Smooth muscle cell (in vitro differentiated cells): ENCODE results near the gene CDC37L1. TPM values are rescaled to one million over a fixed set of nuclear protein-coding genes. Genes with fewer than 3 reads are reported as not detected.

ENCODE experiments used
- DNase-seq: peaks from one replicate; lab custom pipeline; 2025; ENCODE audit not compliant: unreplicated experiment; lab: John Stamatoyannopoulos, UW
- H2AFZ ChIP-seq: fragments of 200-600 bp; sonication (generic); 2 replicates; pipeline ENCODE4 v1.6.0; 2016; ENCODE audit warnings: antibody characterized with exemption, low read depth, mild to moderate bottlenecking
- H3F3A ChIP-seq: fragments of 200-600 bp; sonication (generic); 2 replicates; pipeline ENCODE4 v1.6.0; 2017; ENCODE audit warnings: antibody characterized with exemption, low read depth
- H3K27ac ChIP-seq: fragments of 200-600 bp; sonication (generic); 2 replicates; pipeline ENCODE4 v1.5.1; 2016; ENCODE audit warnings: low read depth, mild to moderate bottlenecking
- H3K27me3 ChIP-seq: fragments of 200-600 bp; sonication (generic); 2 replicates; pipeline ENCODE4 v1.6.1; 2016; ENCODE audit warnings: low read depth, mild to moderate bottlenecking
- H3K36me3 ChIP-seq: fragments of 200-600 bp; sonication (generic); 2 replicates; pipeline ENCODE4 v1.5.1; 2016; ENCODE audit warnings: low read depth
- H3K4me1 ChIP-seq: fragments of 200-600 bp; sonication (generic); 2 replicates; pipeline ENCODE4 v1.5.1; 2016; ENCODE audit warnings: low read depth
- H3K4me2 ChIP-seq: fragments of 200-600 bp; sonication (generic); 2 replicates; pipeline ENCODE4 v1.6.0; 2016; ENCODE audit warnings: mild to moderate bottlenecking
- H3K4me3 ChIP-seq: fragments of 200-600 bp; sonication (generic); 2 replicates; pipeline ENCODE4 v1.5.1; 2016; ENCODE audit warnings: mild to moderate bottlenecking
- H3K79me2 ChIP-seq: fragments of 200-600 bp; sonication (generic); 2 replicates; pipeline ENCODE4 v1.6.0; 2016; ENCODE audit warnings: low read depth, mild to moderate bottlenecking
- H3K9ac ChIP-seq: fragments of 200-600 bp; sonication (generic); 2 replicates; pipeline ENCODE4 v1.6.0; 2016; ENCODE audit warnings: low read depth
- H3K9me3 ChIP-seq: fragments of 200-600 bp; sonication (generic); replicated peaks from 2 replicates; pipeline ENCODE4 v1.5.1; 2016; ENCODE audit warnings: low read depth
- H4K20me1 ChIP-seq: fragments of 200-600 bp; sonication (generic); 2 replicates; pipeline ENCODE4 v1.6.0; 2016; ENCODE audit warnings: low read depth
- CTCF ChIP-seq: fragments of 200-600 bp; sonication (generic); IDR thresholded peaks from 2 replicates; pipeline ENCODE4 v1.5.1; 2017; ENCODE audit warnings: borderline replicate concordance, mild to moderate bottlenecking, antibody characterized with exemption; ENCODE audit not compliant: insufficient read depth, poor library complexity, severe bottlenecking
- WGBS: methylation state at CpG from one replicate; pipeline ENCODE4 v1.1.7; 2016; ENCODE audit warnings: low lambda C conversion rate; 5-methylcytosine and 5-hydroxymethylcytosine counted together
- polyA plus RNA-seq: library from polyadenylated mRNA; unstranded; fragments of >200 nt; fragmentation: Nextera tagmentation; extraction: Ambion mirVana; gene quantifications from 2 replicates; pipeline ENCODE4 v1.2.1, GENCODE V29; 2016
- total RNA-seq: library from RNA; depleted of rRNA; stranded (reverse); fragments of >200 nt; gene quantifications from 2 replicates; pipeline ENCODE4 v1.2.3, GENCODE V29; 2014

The CDC37L1 gene
- total and polyA plus RNA-seq, 2 experiments from 2014 or later: 16.0 to 19.2 TPM

DNA sequence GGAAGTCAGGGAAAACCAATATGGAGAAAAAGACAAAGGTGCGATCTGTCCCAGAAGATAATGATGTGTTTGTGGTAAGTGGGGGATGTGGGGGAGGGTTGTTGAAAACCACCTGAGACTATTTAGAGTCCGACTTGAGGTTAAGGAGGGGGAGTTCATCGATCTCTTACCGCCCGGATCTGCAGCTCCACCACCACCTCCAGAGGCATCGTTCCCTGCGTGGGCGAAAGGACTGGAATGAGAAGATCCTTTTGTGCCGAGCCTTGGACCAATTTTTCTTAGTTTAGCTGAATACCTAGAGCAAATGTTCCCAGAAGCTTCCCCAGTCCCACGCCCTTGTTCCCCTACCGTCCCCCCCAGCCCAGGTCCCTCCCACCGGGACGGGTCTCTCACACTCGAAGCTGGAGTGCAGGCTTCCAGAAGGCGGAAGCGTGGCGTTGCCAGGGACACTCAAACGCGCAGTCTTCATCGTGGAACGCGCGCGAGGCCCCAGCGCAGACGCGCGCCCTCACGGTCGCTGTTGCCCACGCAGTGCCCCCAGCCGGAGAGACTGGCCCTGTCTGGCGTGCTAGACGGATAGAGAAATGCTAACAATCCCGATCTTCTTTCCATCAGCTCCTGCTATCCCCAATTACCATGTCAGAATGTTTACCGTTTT lies 13.2 kb upstream of the CDC37L1 start, which contains the start of gene SPATA6L:
TSS of gene SPATA6L (minus strand) at position 439 of the 658 bp plus-strand sequence. CDS start at position 209, 230 bp downstream.
- 5% methylated on average over 36 of the region's 36 CpGs for WGBS

GRCh38 chr9:4667681-4668080 lies 11.7 kb upstream of the CDC37L1 start:
- Histone ChIP-seq H3K27ac (no peak overlapping the region), H3K9me3 (no peaks in the 10 kb centered on the region), H3K79me2 (no peaks in the 10 kb centered on the region), H3K4me2 (no peak overlapping the region), H3K4me1 (peaks cover 8% of the 10 kb centered on the region), H2AFZ (no peak overlapping the region), H4K20me1 (no peaks in the 10 kb centered on the region), H3K27me3 (peaks cover 6% of the 10 kb centered on the region), H3K4me3 (no peak overlapping the region), H3K9ac (no peak overlapping the region), H3K36me3 (no peaks in the 10 kb centered on the region), H3F3A (peaks cover 17% of the 10 kb centered on the region)
- DNase-seq: no peak
- WGBS: 100% methylated on average over 1 of the region's 1 CpG
- no peak for TF ChIP-seq CTCF

More for the DNA sequence above, 13.2 kb upstream of the CDC37L1 start, which contains the start of gene SPATA6L:
- peak within 1 kb of the TSS; percentile 58 for H3K4me3 ChIP-seq
- H3K9ac ChIP-seq: peak within 1 kb of the TSS; percentile 61
- H3K36me3 ChIP-seq: no peaks in the 10 kb centered on the region
- H3K27ac ChIP-seq: peak within 1 kb of the TSS; percentile 14
- no peak for TF ChIP-seq CTCF
- H3K9me3 ChIP-seq: no peaks in the 10 kb centered on the region
- H2AFZ ChIP-seq: peak within 1 kb of the TSS; percentile 93
- H3K4me1 ChIP-seq: peaks cover 13% of the 10 kb centered on the region
- no peaks in the 10 kb centered on the region for H4K20me1 ChIP-seq
- peaks cover 6% of the 10 kb centered on the region for H3K27me3 ChIP-seq
- peaks cover 17% of the 10 kb centered on the region for H3F3A ChIP-seq
- peak within 1 kb of the TSS; percentile 93 for H3K4me2 ChIP-seq
- DNase-seq: peak; percentile 21
- H3K79me2 ChIP-seq: no peaks in the 10 kb centered on the region

DNA sequence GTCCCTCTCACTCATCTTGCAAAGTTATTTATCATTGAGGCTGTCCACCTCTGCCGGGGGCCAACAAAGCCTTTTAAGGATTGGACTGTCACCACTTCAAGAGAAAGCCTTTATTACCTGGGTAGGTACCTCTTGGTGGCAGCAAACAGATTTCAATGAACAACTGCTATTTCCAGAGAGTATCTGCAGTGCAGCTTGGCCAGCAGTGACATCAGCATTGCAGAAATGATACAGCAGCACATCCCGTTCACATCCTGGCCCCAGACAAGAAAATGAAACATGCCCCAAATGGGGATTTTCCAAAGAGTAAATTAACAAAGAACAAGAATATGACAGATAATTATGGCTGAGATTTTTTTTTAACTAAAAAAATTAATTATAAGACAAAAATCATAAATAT lies 10.8 kb upstream of the CDC37L1 start:
- Histone ChIP-seq H3K27ac (no peak overlapping the region), H3K9me3 (no peaks in the 10 kb centered on the region), H3F3A (peaks cover 9% of the 10 kb centered on the region), H3K4me1 (no peaks in the 10 kb centered on the region), H3K79me2 (no peaks in the 10 kb centered on the region), H3K36me3 (no peaks in the 10 kb centered on the region), H2AFZ (no peak overlapping the region), H3K4me2 (no peak overlapping the region), H3K27me3 (peaks cover 6% of the 10 kb centered on the region), H4K20me1 (no peaks in the 10 kb centered on the region), H3K9ac (no peak overlapping the region), H3K4me3 (no peak overlapping the region)
- no peak for DNase-seq
- no peak for TF ChIP-seq CTCF
- 90% methylated on average over 2 of the region's 2 CpGs for WGBS

- no peak overlapping the region for H3K4me3 ChIP-seq
- H3K36me3 ChIP-seq: no peaks in the 10 kb centered on the region
- no peaks in the 10 kb centered on the region for H4K20me1 ChIP-seq
- H2AFZ ChIP-seq: no peak overlapping the region
- H3K27ac ChIP-seq: no peak overlapping the region
- H3K9me3 ChIP-seq: no peaks in the 10 kb centered on the region
- H3K4me2 ChIP-seq: no peak overlapping the region
- no peak for DNase-seq
- peaks cover 7% of the 10 kb centered on the region for H3F3A ChIP-seq
- H3K9ac ChIP-seq: no peak overlapping the region
- TF ChIP-seq CTCF: no peak
- peaks cover 6% of the 10 kb centered on the region for H3K27me3 ChIP-seq
- no peaks in the 10 kb centered on the region for H3K4me1 ChIP-seq
- H3K79me2 ChIP-seq: no peaks in the 10 kb centered on the region
These were observed 9.5 kb upstream of the CDC37L1 start for GRCh38 chr9:4669890-4670289.
